Mammary epithelial cell (primary cell): Measurements from ENCODE around the gene PTPRG.

ENCODE experiments used
- EZH2 ChIP-seq: IDR thresholded peaks from 2 replicates; pipeline ENCODE4 v1.6.1; 2012; ENCODE audit warnings: low read length, inconsistent platforms, borderline replicate concordance
- TF ChIP-seq, protein P1 (sequence below), 2 donors: IDR thresholded peaks in 1 of 2; conservative IDR thresholded peaks in 1 of 2; 2 replicates each; pipeline ENCODE4 v1.5.1; 2011 to 2012; ENCODE audit warnings: inconsistent platforms in 2 of 2, low read length in 2 of 2, mild to moderate bottlenecking in 2 of 2, control low read depth in 1 of 2, low read depth in 1 of 2; ENCODE audit not compliant: insufficient read depth in 1 of 2; ENCODE audit errors: extremely low read depth in 1 of 2

DNA sequence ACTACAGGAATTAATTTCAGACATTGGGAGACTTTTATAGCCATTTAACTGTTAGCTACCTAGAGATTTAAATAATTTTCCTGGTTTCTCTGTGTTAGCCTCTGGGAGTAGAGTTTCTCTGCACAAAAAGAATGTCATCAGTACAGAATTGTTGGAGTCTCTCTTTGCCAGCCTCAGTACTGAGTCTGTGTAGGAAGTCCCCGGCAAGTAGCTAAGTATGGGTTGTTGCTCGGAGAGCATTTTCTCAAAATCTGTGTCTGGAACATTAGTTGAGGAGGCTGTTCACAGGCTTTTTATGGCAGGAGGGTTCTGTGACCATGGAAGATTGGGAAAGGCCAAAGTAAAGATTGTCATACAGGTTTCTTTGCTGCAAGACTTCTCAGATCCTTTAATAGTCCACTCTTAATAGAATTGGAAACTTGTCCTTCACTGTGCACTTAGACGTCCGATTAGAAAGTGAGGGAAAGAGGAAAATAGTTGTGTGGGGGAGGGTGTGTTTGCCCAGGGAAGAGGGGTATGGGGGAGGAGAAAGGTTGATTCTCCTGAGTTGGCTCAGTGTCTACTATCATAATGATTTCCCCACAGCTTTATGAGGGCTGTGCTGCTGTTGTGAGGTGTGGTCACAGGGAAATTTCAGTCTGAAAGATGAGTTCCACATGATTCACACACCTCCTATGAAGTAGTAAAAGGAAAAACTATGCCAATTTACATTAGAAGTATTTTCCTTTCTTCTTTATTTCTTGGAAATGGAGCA lies 207.1 kb downstream of the PTPRG start:
- TF ChIP-seq, protein P1, sequence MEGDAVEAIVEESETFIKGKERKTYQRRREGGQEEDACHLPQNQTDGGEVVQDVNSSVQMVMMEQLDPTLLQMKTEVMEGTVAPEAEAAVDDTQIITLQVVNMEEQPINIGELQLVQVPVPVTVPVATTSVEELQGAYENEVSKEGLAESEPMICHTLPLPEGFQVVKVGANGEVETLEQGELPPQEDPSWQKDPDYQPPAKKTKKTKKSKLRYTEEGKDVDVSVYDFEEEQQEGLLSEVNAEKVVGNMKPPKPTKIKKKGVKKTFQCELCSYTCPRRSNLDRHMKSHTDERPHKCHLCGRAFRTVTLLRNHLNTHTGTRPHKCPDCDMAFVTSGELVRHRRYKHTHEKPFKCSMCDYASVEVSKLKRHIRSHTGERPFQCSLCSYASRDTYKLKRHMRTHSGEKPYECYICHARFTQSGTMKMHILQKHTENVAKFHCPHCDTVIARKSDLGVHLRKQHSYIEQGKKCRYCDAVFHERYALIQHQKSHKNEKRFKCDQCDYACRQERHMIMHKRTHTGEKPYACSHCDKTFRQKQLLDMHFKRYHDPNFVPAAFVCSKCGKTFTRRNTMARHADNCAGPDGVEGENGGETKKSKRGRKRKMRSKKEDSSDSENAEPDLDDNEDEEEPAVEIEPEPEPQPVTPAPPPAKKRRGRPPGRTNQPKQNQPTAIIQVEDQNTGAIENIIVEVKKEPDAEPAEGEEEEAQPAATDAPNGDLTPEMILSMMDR (conservative IDR thresholded peaks at IDR 0.05 in 1 of 2, IDR thresholded peaks at IDR 0.05 in 1 of 2; ENCODE audit: extremely low read depth in 1 of 2, insufficient read depth in 1 of 2, low read depth in 1 of 2, low read length in 2 of 2): no peak
- TF ChIP-seq EZH2: no peak
